Body of pancreas (tissue), 4 donors: Measurements from ENCODE around the gene KDM4C. TPM values are rescaled to one million over a fixed set of nuclear protein-coding genes. Genes with fewer than 3 reads are reported as not detected.
"Not testable (repeated sequence)": the region's sequence is repeated elsewhere in the genome, so short reads cannot be mapped to it uniquely, and the experiment has no call there.

Experiments used
- ATAC-seq: fragments of 150-250 bp; one replicate; pipeline ENCODE4 v1.9.1; 2016
- DNase-seq, 4 donors: peaks; one replicate each; pipeline ENCODE4 v3.0.0-alpha.2; 2019
- H3K27ac ChIP-seq, 4 donors: fragments of 200-600 bp; sonication (generic); 1 replicate in 3 of 4; 2 replicates in 1 of 4; pipeline versions ENCODE4 v1.5.1 to v1.6.1; 2016 to 2019; ENCODE audit warnings: mild to moderate bottlenecking in 1 of 4, mixed read lengths in 1 of 4, moderate library complexity in 1 of 4
- H3K27me3 ChIP-seq, 2 donors: fragments of 200-600 bp; sonication (generic); one replicate each; pipeline ENCODE4 v1.6.0; 2016; ENCODE audit warnings: mild to moderate bottlenecking in 1 of 2
- H3K36me3 ChIP-seq, 2 donors: fragments of 200-600 bp; sonication (generic); replicated peaks in 1 of 2; 2 replicates each; pipeline ENCODE4 v1.5.1; 2016; ENCODE audit warnings: low read depth in 2 of 2; ENCODE audit not compliant: insufficient read depth in 1 of 2
- H3K4me1 ChIP-seq: fragments of 200-600 bp; sonication (generic); one replicate; pipeline ENCODE4 v1.6.0; 2016
- H3K4me3 ChIP-seq, 2 donors: fragments of 200-600 bp; sonication (generic); 1 replicate in 1 of 2; 2 replicates in 1 of 2; pipeline ENCODE4 v1.5.1; 2016 to 2019
- H3K9me3 ChIP-seq, 3 donors: fragments of 200-600 bp; sonication (generic); 1 replicate in 2 of 3; 2 replicates in 1 of 3; pipeline ENCODE4 v1.5.1; 2016
- CTCF ChIP-seq, 7 experiments: fragments of 450-650 bp in 4 of 7; fragments of 200-600 bp in 3 of 7; sonication (generic) in 3 of 7; IDR thresholded peaks; one replicate each; pipeline ENCODE4 v1.5.1; 2016 to 2019; ENCODE audit warnings: antibody characterized with exemption in 7 of 7
- POLR2A ChIP-seq, 3 donors: fragments of 450-650 bp; IDR thresholded peaks; one replicate each; pipeline ENCODE4 v1.6.1; 2016; ENCODE audit warnings: antibody characterized with exemption in 3 of 3, mild to moderate bottlenecking in 2 of 3
- WGBS, 2 donors: methylation state at CpG; one replicate each; pipeline ENCODE4 v1.1.5; 2017; 5-methylcytosine and 5-hydroxymethylcytosine counted together
- intact Hi-C: fragments of 100-400 bp; cut with DNase I; formaldehyde crosslinking; loops from one replicate; pipeline ENCODE4 v1.15.1; 2023
- total RNA-seq, 2 donors: library from RNA; depleted of rRNA; stranded (reverse); fragments of >200 nt; gene quantifications; one replicate each; pipeline ENCODE4 v1.1.0, GENCODE V29; 2016

The KDM4C gene
- total RNA-seq, 2 donors from 2014 or later, result 40.5 to 48.5 TPM

- TF ChIP-seq POLR2A (IDR thresholded peaks at IDR 0.05) (no peak), CTCF (IDR thresholded peaks at IDR 0.05) (no peak)
- no peaks in the 10 kb centered on the region for H3K4me1 ChIP-seq
- 71 to 96% methylated on average over 1 of the region's 1 CpG for WGBS, 2 donors
- no peaks in the 10 kb centered on the region for H3K9me3 ChIP-seq
- no peaks in the 10 kb centered on the region for H3K36me3 ChIP-seq
- no peak for DNase-seq
- intact Hi-C loops, result no loop called here
- no peak overlapping the region for H3K27ac ChIP-seq
- H3K4me3 ChIP-seq, result no peak overlapping the region
- no peak for ATAC-seq
- H3K27me3 ChIP-seq, result no peaks in the 10 kb centered on the region
Observed at GRCh38 chr9:7176561-7176960, 418.8 kb downstream of the KDM4C start.

GRCh38 chr9:7177383-7177782 is 419.6 kb downstream of the KDM4C start:
- Histone ChIP-seq H3K4me3 (no peak overlapping the region), H3K9me3 (no peaks in the 10 kb centered on the region), H3K27ac (no peak overlapping the region), H3K27me3 (no peaks in the 10 kb centered on the region), H3K36me3 (no peaks in the 10 kb centered on the region), H3K4me1 (no peaks in the 10 kb centered on the region)
- intact Hi-C loops, result no loop called here
- TF ChIP-seq CTCF (IDR thresholded peaks at IDR 0.05) (no peak), POLR2A (IDR thresholded peaks at IDR 0.05) (no peak)
- ATAC-seq (no peak), DNase-seq (no peak)
- 87 to 89% methylated on average over 3 of the region's 3 CpGs for WGBS, 2 donors

GRCh38 chr9:7178729-7179128 is 421.0 kb downstream of the KDM4C start:
- H3K4me1 ChIP-seq, result no peaks in the 10 kb centered on the region
- intact Hi-C loops, result no loop called here
- DNase-seq (no peak), ATAC-seq (no peak)
- 68 to 73% methylated on average over 7 of the region's 7 CpGs for WGBS, 2 donors
- H3K4me3 ChIP-seq, result no peak overlapping the region
- no peaks in the 10 kb centered on the region for H3K36me3 ChIP-seq
- no peaks in the 10 kb centered on the region for H3K9me3 ChIP-seq
- no peak overlapping the region for H3K27ac ChIP-seq
- no peaks in the 10 kb centered on the region for H3K27me3 ChIP-seq
- TF ChIP-seq CTCF (IDR thresholded peaks at IDR 0.05), result no peak
- TF ChIP-seq POLR2A (IDR thresholded peaks at IDR 0.05), result no peak

- TF ChIP-seq POLR2A (IDR thresholded peaks at IDR 0.05) (no peak), CTCF (IDR thresholded peaks at IDR 0.05) (no peak)
- intact Hi-C loops, result no loop called here
- Histone ChIP-seq H3K9me3 (no peaks in the 10 kb centered on the region), H3K4me3 (no peak overlapping the region), H3K4me1 (no peaks in the 10 kb centered on the region), H3K27ac (no peak overlapping the region), H3K36me3 (no peaks in the 10 kb centered on the region), H3K27me3 (no peaks in the 10 kb centered on the region)
- ATAC-seq, result no peak
- WGBS, 2 donors, result 92 to 93% methylated on average over 5 of the region's 5 CpGs
- DNase-seq, result no peak
Observed at GRCh38 chr9:7180247-7180646, 422.5 kb downstream of the KDM4C start.

- H3K9me3 ChIP-seq, DNase-seq, ATAC-seq, H3K36me3 ChIP-seq, H3K27ac ChIP-seq, H3K4me1 ChIP-seq, intact Hi-C loops, H3K27me3 ChIP-seq, H3K4me3 ChIP-seq: not testable (repeated sequence)
- WGBS, 2 donors, result 80 to 84% methylated on average over 7 of the region's 7 CpGs
Observed at GRCh38 chr9:7183139-7183538, 425.4 kb downstream of the KDM4C start.
